ENCODE data around the gene GBX2. TPM values are rescaled to one million over a fixed set of nuclear protein-coding genes. Genes with fewer than 3 reads are reported as not detected.
A peak's percentile ranks its signal among the peaks of the same experiment; 100 is the strongest.

The GBX2 gene
- total RNA-seq (not detected), polyA plus RNA-seq (not detected)

- no peak for DNase-seq
- no peaks in the 10 kb centered on the region for H3K4me1 ChIP-seq (ENCODE audit: control insufficient read depth, insufficient read depth, low read length, poor library complexity, severe bottlenecking)
- Mint-ChIP-seq H3K9me3 (peaks cover 0 to 10% (median 0%) of the 10 kb centered on the region in 7 donors), H3K27ac (no peak within 1 kb of the TSS), H3K4me1 (peaks cover 0 to 16% (median 0%) of the 10 kb centered on the region in 4 donors), H3K4me3 (peak within 1 kb of the TSS in 1 of 4 donors; percentile 28), H3K27me3 (peaks cover 60% of the 10 kb centered on the region), H3K36me3 (no peaks in the 10 kb centered on the region)
- H3K27ac ChIP-seq (ENCODE audit: insufficient read depth, low read length, poor library complexity, severe bottlenecking), result no peak within 1 kb of the TSS
- no peaks in the 10 kb centered on the region for H3K9me3 ChIP-seq (ENCODE audit: control insufficient read depth in 2 of 2, low read length in 2 of 2)
- no peak within 1 kb of the TSS for H3K4me3 ChIP-seq (ENCODE audit: low read depth, low read length)
- H3K27me3 ChIP-seq (ENCODE audit: control insufficient read depth, insufficient read depth, low read length), result peaks cover 14% of the 10 kb centered on the region
- ATAC-seq (ENCODE audit: low read depth in 2 of 2), result no peak
- no peaks in the 10 kb centered on the region for H3K36me3 ChIP-seq (ENCODE audit: control insufficient read depth, insufficient read depth, low read length)
Observed at GRCh38 chr2:236168110-236169080, at the start of gene GBX2. Gene GBX2, minus strand, starts transcription at chr2:236168386. Its CDS starts 415 bp downstream, at chr2:236167971.

DNA sequence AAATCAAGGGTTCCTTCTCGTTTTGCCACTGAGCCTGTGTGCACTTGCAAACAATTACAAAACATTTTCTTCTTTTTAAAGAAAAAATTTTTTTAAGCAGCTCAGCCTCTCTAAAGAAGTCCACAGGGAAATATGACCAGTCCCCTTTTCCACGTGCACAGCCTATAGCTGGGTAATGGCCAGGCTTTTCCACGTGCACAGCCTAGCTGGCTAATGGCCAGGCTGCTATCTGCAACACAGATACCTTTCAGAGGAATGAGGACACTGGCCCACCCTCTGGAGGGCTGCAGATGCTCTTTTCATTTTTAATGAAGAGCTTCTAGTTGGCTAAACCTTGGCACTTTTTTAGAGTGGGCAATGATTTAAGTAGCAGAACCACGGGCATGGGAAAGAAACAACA is 49.7 kb upstream of the GBX2 start:
- Histone ChIP-seq H3K4me3 (ENCODE audit: low read depth, low read length) (no peak overlapping the region), H3K27me3 (ENCODE audit: control insufficient read depth, insufficient read depth, low read length) (no peaks in the 10 kb centered on the region), H3K27ac (ENCODE audit: insufficient read depth, low read length, poor library complexity, severe bottlenecking) (no peak overlapping the region), H3K36me3 (ENCODE audit: control insufficient read depth, insufficient read depth, low read length) (no peaks in the 10 kb centered on the region), H3K9me3 (ENCODE audit: control insufficient read depth in 2 of 2, low read length in 2 of 2) (no peaks in the 10 kb centered on the region), H3K4me1 (ENCODE audit: control insufficient read depth, insufficient read depth, low read length, poor library complexity, severe bottlenecking) (no peaks in the 10 kb centered on the region)
- DNase-seq (no peak), ATAC-seq (ENCODE audit: low read depth in 2 of 2) (no peak)
- no peak overlapping the region for H3K4me3 Mint-ChIP-seq
- no peaks in the 10 kb centered on the region for H3K27me3 Mint-ChIP-seq
- H3K27ac Mint-ChIP-seq, result no peak overlapping the region
- H3K9me3 Mint-ChIP-seq, result peaks cover 0 to 7% (median 0%) of the 10 kb centered on the region in 7 donors
- H3K36me3 Mint-ChIP-seq, result no peaks in the 10 kb centered on the region
- no peaks in the 10 kb centered on the region for H3K4me1 Mint-ChIP-seq

DNA sequence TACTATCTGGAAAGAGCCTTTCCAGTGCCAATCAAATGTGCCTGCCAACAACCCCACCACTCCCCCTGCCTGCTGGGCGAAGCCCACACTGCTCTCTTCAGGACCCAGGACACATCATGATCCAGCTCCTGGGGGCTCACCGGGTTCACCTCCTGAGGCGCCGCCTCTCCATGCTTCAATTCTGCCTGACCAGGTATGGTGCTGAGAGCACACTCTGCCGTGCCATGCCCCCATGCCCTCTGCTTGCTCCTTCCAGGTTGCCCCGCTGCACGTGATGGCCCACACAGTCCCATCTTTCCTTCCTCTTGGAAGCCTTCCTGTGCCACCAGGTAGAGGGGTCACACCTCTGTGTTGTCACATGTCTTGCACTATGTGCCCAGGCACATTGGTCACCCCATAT is 48.5 kb upstream of the GBX2 start:
- ATAC-seq (ENCODE audit: low read depth in 2 of 2) (no peak), DNase-seq (no peak)
- H3K27ac ChIP-seq (ENCODE audit: insufficient read depth, low read length, poor library complexity, severe bottlenecking), result no peak overlapping the region
- no peak overlapping the region for H3K4me3 ChIP-seq (ENCODE audit: low read depth, low read length)
- no peaks in the 10 kb centered on the region for H3K36me3 Mint-ChIP-seq
- peak overlapping the region in 1 of 4 donors; percentile 41 for H3K4me3 Mint-ChIP-seq
- no peaks in the 10 kb centered on the region for H3K36me3 ChIP-seq (ENCODE audit: control insufficient read depth, insufficient read depth, low read length)
- H3K9me3 Mint-ChIP-seq, result peaks cover 0 to 7% (median 0%) of the 10 kb centered on the region in 7 donors
- H3K9me3 ChIP-seq (ENCODE audit: control insufficient read depth in 2 of 2, low read length in 2 of 2), result no peaks in the 10 kb centered on the region
- no peaks in the 10 kb centered on the region for H3K4me1 ChIP-seq (ENCODE audit: control insufficient read depth, insufficient read depth, low read length, poor library complexity, severe bottlenecking)
- H3K27me3 ChIP-seq (ENCODE audit: control insufficient read depth, insufficient read depth, low read length), result no peaks in the 10 kb centered on the region
- H3K4me1 Mint-ChIP-seq, result no peaks in the 10 kb centered on the region
- H3K27me3 Mint-ChIP-seq, result no peaks in the 10 kb centered on the region
- no peak overlapping the region for H3K27ac Mint-ChIP-seq

GRCh38 chr2:236215761-236216333 is 47.7 kb upstream of the GBX2 start:
- H3K27ac ChIP-seq (ENCODE audit: insufficient read depth, low read length, poor library complexity, severe bottlenecking), result no peak overlapping the region
- no peak overlapping the region for H3K27ac Mint-ChIP-seq
- no peaks in the 10 kb centered on the region for H3K4me1 ChIP-seq (ENCODE audit: control insufficient read depth, insufficient read depth, low read length, poor library complexity, severe bottlenecking)
- no peaks in the 10 kb centered on the region for H3K36me3 ChIP-seq (ENCODE audit: control insufficient read depth, insufficient read depth, low read length)
- H3K4me3 ChIP-seq (ENCODE audit: low read depth, low read length), result no peak overlapping the region
- H3K27me3 Mint-ChIP-seq, result no peaks in the 10 kb centered on the region
- H3K9me3 Mint-ChIP-seq, result peaks cover 0 to 7% (median 0%) of the 10 kb centered on the region in 7 donors
- no peaks in the 10 kb centered on the region for H3K27me3 ChIP-seq (ENCODE audit: control insufficient read depth, insufficient read depth, low read length)
- ATAC-seq (ENCODE audit: low read depth in 2 of 2) (no peak), DNase-seq (no peak)
- no peaks in the 10 kb centered on the region for H3K9me3 ChIP-seq (ENCODE audit: control insufficient read depth in 2 of 2, low read length in 2 of 2)
- H3K4me3 Mint-ChIP-seq, result no peak overlapping the region
- no peaks in the 10 kb centered on the region for H3K4me1 Mint-ChIP-seq
- no peaks in the 10 kb centered on the region for H3K36me3 Mint-ChIP-seq

GRCh38 chr2:236215196-236215595 is 47.0 kb upstream of the GBX2 start:
- Histone ChIP-seq H3K9me3 (ENCODE audit: control insufficient read depth in 2 of 2, low read length in 2 of 2) (no peaks in the 10 kb centered on the region), H3K27me3 (ENCODE audit: control insufficient read depth, insufficient read depth, low read length) (no peaks in the 10 kb centered on the region), H3K36me3 (ENCODE audit: control insufficient read depth, insufficient read depth, low read length) (no peaks in the 10 kb centered on the region), H3K4me1 (ENCODE audit: control insufficient read depth, insufficient read depth, low read length, poor library complexity, severe bottlenecking) (no peaks in the 10 kb centered on the region), H3K27ac (ENCODE audit: insufficient read depth, low read length, poor library complexity, severe bottlenecking) (no peak overlapping the region), H3K4me3 (ENCODE audit: low read depth, low read length) (no peak overlapping the region)
- Mint-ChIP-seq H3K4me1 (no peaks in the 10 kb centered on the region), H3K4me3 (no peak overlapping the region), H3K9me3 (peaks cover 0 to 7% (median 0%) of the 10 kb centered on the region in 7 donors), H3K27ac (no peak overlapping the region), H3K36me3 (no peaks in the 10 kb centered on the region), H3K27me3 (peaks cover 4% of the 10 kb centered on the region)
- DNase-seq (no peak), ATAC-seq (ENCODE audit: low read depth in 2 of 2) (no peak)

DNA sequence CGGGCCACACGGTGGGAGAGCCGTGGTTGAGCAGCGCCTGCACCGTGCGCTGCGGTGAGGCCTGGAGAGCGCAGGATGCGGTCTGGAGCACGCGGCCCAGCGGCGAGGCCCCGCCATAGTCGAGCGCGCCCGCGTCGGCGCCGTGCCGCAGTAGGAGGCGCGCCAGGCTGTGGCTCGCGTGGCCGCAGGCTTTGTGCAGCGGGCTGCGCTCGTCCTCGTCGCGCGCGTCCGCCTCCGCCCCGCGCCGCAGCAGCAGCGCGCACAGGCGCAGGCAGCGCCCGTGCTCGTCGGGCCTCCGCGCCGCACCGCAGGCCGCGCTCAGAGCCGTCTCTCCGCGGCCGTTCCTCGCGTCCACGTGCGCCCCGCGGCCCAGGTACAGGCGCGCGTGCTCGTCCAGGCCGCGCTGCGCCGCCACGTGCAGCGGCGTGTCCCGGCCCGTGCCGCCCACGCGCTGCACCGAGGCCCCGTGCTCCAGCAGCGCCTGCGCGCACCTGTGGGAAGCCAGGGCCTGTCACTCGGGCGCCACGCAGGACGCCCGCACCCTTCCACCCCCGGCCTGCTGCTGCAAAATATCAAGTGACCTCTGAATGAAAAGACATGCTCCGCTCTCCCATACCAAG is 46.3 kb upstream of the GBX2 start:
- H3K27me3 Mint-ChIP-seq, result peaks cover 4% of the 10 kb centered on the region
- H3K4me1 Mint-ChIP-seq, result no peaks in the 10 kb centered on the region
- ATAC-seq (ENCODE audit: low read depth in 2 of 2), result no peak
- no peak overlapping the region for H3K27ac Mint-ChIP-seq
- DNase-seq, result no peak
- no peak overlapping the region for H3K4me3 ChIP-seq (ENCODE audit: low read depth, low read length)
- no peak overlapping the region for H3K4me3 Mint-ChIP-seq
- no peaks in the 10 kb centered on the region for H3K4me1 ChIP-seq (ENCODE audit: control insufficient read depth, insufficient read depth, low read length, poor library complexity, severe bottlenecking)
- H3K27me3 ChIP-seq (ENCODE audit: control insufficient read depth, insufficient read depth, low read length), result no peaks in the 10 kb centered on the region
- no peaks in the 10 kb centered on the region for H3K9me3 ChIP-seq (ENCODE audit: control insufficient read depth in 2 of 2, low read length in 2 of 2)
- H3K36me3 Mint-ChIP-seq, result no peaks in the 10 kb centered on the region
- H3K27ac ChIP-seq (ENCODE audit: insufficient read depth, low read length, poor library complexity, severe bottlenecking), result no peak overlapping the region
- no peaks in the 10 kb centered on the region for H3K36me3 ChIP-seq (ENCODE audit: control insufficient read depth, insufficient read depth, low read length)
- H3K9me3 Mint-ChIP-seq, result peaks cover 0 to 7% (median 0%) of the 10 kb centered on the region in 7 donors

DNA sequence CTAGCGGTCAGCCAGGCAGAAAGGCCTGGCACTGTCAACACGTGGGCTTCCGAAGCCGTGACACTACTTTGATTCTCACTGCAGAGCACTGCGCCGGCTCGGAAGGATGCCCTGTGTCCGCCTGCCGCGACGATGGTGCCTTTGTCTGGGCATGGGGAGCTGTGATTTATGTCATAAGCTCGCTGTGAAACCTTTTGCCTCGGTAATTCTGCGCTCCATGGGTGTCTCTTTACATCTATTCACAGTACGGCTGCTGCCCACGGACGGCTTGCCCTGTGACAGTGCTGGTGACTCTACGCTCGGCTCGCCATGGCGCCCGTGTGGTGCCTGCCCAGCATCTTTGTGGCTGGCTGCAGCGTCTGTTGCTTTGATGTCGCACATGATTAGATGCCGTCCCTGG is 43.1 kb upstream of the GBX2 start:
- peaks cover 4% of the 10 kb centered on the region for H3K27me3 Mint-ChIP-seq
- Histone ChIP-seq H3K27ac (ENCODE audit: insufficient read depth, low read length, poor library complexity, severe bottlenecking) (no peak overlapping the region), H3K4me3 (ENCODE audit: low read depth, low read length) (no peak overlapping the region), H3K27me3 (ENCODE audit: control insufficient read depth, insufficient read depth, low read length) (no peaks in the 10 kb centered on the region), H3K9me3 (ENCODE audit: control insufficient read depth in 2 of 2, low read length in 2 of 2) (no peaks in the 10 kb centered on the region), H3K36me3 (ENCODE audit: control insufficient read depth, insufficient read depth, low read length) (no peaks in the 10 kb centered on the region), H3K4me1 (ENCODE audit: control insufficient read depth, insufficient read depth, low read length, poor library complexity, severe bottlenecking) (no peaks in the 10 kb centered on the region)
- peaks cover 0 to 3% (median 2%) of the 10 kb centered on the region in 7 donors for H3K9me3 Mint-ChIP-seq
- DNase-seq, result no peak
- no peak overlapping the region for H3K4me3 Mint-ChIP-seq
- no peak overlapping the region for H3K27ac Mint-ChIP-seq
- H3K36me3 Mint-ChIP-seq, result no peaks in the 10 kb centered on the region
- no peaks in the 10 kb centered on the region for H3K4me1 Mint-ChIP-seq
- no peak for ATAC-seq (ENCODE audit: low read depth in 2 of 2)
